PC-9 (cell line): Measurements from ENCODE around the gene HMGN2. TPM values are rescaled to one million over a fixed set of nuclear protein-coding genes. Genes with fewer than 3 reads are reported as not detected.

Experiments
- BruUV-seq: library from RNA; stranded (reverse); fragments of 400-500 nt; replicated peaks from 2 replicates; lab custom pipeline; 2021; lab: Mats Ljungman, UMichigan
- CTCF ChIA-PET: fragments of 300-600 bp; sonication (Branson Sonifier 250); formaldehyde crosslinking; loops from one replicate; lab custom pipeline; 2022; ENCODE audit warnings: antibody characterized with exemption; lab: Charles Lee
- POLR2A ChIA-PET: fragments of 300-600 bp; sonication (Branson Sonifier 250); formaldehyde crosslinking; loops from one replicate; lab custom pipeline; 2022; ENCODE audit warnings: antibody characterized with exemption; ENCODE audit not compliant: unreplicated experiment; lab: Charles Lee
- DNase-seq, 2 experiments: peaks; one replicate each; pipeline versions ENCODE4 v3.0.0 to v3.0.0-alpha.2; 2015 to 2022; ENCODE audit warnings: mixed read lengths in 1 of 2
- H2AFZ ChIP-seq: fragments of 200-600 bp; sonication (generic); 2 replicates; pipeline ENCODE4 v1.8.1; 2017; ENCODE audit warnings: antibody characterized with exemption
- H3F3A ChIP-seq: fragments of 200-600 bp; sonication (generic); 2 replicates; pipeline ENCODE4 v1.8.1; 2017; ENCODE audit warnings: antibody characterized with exemption, mild to moderate bottlenecking, low read depth; ENCODE audit not compliant: insufficient read depth
- H3K27ac ChIP-seq: fragments of 200-600 bp; sonication (generic); 2 replicates; pipeline ENCODE4 v1.6.1; 2016; ENCODE audit warnings: mixed run types
- H3K27me3 ChIP-seq: fragments of 200-600 bp; sonication (generic); 2 replicates; pipeline ENCODE4 v1.6.1; 2016; ENCODE audit warnings: low read depth, mixed run types; ENCODE audit not compliant: insufficient read depth
- H3K36me3 ChIP-seq: fragments of 200-600 bp; sonication (generic); 2 replicates; pipeline ENCODE4 v1.6.1; 2016; ENCODE audit warnings: low read depth, mixed run types
- H3K4me1 ChIP-seq: fragments of 200-600 bp; sonication (generic); replicated peaks from 2 replicates; pipeline ENCODE4 v1.6.1; 2016; ENCODE audit warnings: mixed run types; ENCODE audit not compliant: insufficient read depth
- H3K4me2 ChIP-seq: fragments of 200-600 bp; sonication (generic); 2 replicates; pipeline ENCODE4 v1.6.1; 2017; ENCODE audit warnings: mixed run types
- H3K4me3 ChIP-seq: fragments of 200-600 bp; sonication (generic); 2 replicates; pipeline ENCODE4 v1.6.1; 2016; ENCODE audit warnings: mixed run types
- H3K79me2 ChIP-seq: fragments of 200-600 bp; sonication (generic); 2 replicates; pipeline ENCODE4 v1.6.1; 2017; ENCODE audit warnings: low read depth, mixed run types
- H3K9me2 ChIP-seq: fragments of 200-600 bp; sonication (generic); 2 replicates; pipeline ENCODE4 v1.8.1; 2017; ENCODE audit warnings: mild to moderate bottlenecking; ENCODE audit not compliant: insufficient read depth
- H3K9me3 ChIP-seq: fragments of 200-600 bp; sonication (generic); 2 replicates; pipeline ENCODE4 v1.8.1; 2016; ENCODE audit warnings: low read depth; ENCODE audit not compliant: insufficient read depth
- H4K20me1 ChIP-seq: fragments of 200-600 bp; sonication (generic); 2 replicates; pipeline ENCODE4 v1.8.1; 2017; ENCODE audit not compliant: insufficient read depth
- CTCF ChIP-seq: fragments of 200-600 bp; sonication (generic); conservative IDR thresholded peaks from 2 replicates; pipeline ENCODE4 v1.6.1; 2017; ENCODE audit warnings: mixed run types, antibody characterized with exemption, mild to moderate bottlenecking, moderate library complexity
- EZH2 ChIP-seq: fragments of 200-600 bp; sonication (generic); IDR thresholded peaks from 2 replicates; pipeline ENCODE4 v1.8.0; 2017; ENCODE audit warnings: antibody characterized with exemption, low read depth
- intact Hi-C: fragments of 100-400 bp; cut with micrococcal nuclease; formaldehyde crosslinking; loops from one replicate; pipeline ENCODE4 v1.10.0; 2022; ENCODE audit not compliant: unreplicated experiment
- total RNA-seq: library from RNA; stranded (reverse); gene quantifications from 2 replicates; pipeline ENCODE4 v1.2.3, GENCODE V29; 2021

HMGN2 gene
- total RNA-seq, 1 experiment from 2014 or later: 629 TPM

DNA sequence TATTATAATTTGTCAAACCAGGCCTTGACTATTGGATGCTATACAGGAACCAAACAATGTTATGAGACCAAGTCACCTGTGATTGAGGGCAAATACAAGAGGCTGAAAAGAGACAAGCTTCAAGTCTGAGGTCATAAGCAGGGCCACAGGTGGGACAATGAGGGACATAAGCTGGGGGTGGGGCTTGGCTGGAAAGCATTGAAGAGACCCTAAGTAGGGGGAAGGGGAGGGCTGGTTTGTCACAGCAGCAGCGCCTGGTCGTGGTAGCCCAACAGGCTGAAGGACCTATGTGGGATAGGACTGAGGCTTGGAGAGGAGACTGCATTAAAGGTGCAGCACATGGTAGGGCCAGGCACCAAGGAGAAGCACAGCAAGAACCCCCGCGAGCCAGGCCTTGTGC is 17.9 kb downstream of the HMGN2 start:
- Histone ChIP-seq H3K4me2 (no peak overlapping the region), H3K27ac (no peak overlapping the region), H3K9me3 (no peaks in the 10 kb centered on the region), H3F3A (no peaks in the 10 kb centered on the region), H3K79me2 (no peaks in the 10 kb centered on the region), H2AFZ (no peak overlapping the region), H3K36me3 (no peaks in the 10 kb centered on the region), H3K27me3 (no peaks in the 10 kb centered on the region), H4K20me1 (no peaks in the 10 kb centered on the region), H3K9me2 (no peaks in the 10 kb centered on the region), H3K4me3 (no peak overlapping the region), H3K4me1 (peaks cover 7% of the 10 kb centered on the region)
- BruUV-seq: no TSS peak
- intact Hi-C loops: no loop called here
- TF ChIP-seq CTCF: no peak
- no peak for TF ChIP-seq EZH2
- DNase-seq: no peak
- CTCF ChIA-PET: no interaction called here
- POLR2A ChIA-PET: no interaction called here

- Histone ChIP-seq H3K79me2 (no peaks in the 10 kb centered on the region), H3F3A (no peaks in the 10 kb centered on the region), H2AFZ (no peak overlapping the region), H3K27ac (no peak overlapping the region), H3K9me2 (no peaks in the 10 kb centered on the region), H3K36me3 (no peaks in the 10 kb centered on the region), H3K4me1 (no peaks in the 10 kb centered on the region), H3K9me3 (no peaks in the 10 kb centered on the region), H3K4me3 (no peak overlapping the region), H3K4me2 (no peak overlapping the region), H3K27me3 (no peaks in the 10 kb centered on the region), H4K20me1 (no peaks in the 10 kb centered on the region)
- intact Hi-C loops: no loop called here
- ChIA-PET POLR2A (no interaction called here), CTCF (no interaction called here)
- TF ChIP-seq EZH2 (no peak), CTCF (no peak)
- no TSS peak for BruUV-seq
- DNase-seq: no peak
These were observed 21.0 kb downstream of the HMGN2 start for GRCh38 chr1:26493267-26493666.

DNA sequence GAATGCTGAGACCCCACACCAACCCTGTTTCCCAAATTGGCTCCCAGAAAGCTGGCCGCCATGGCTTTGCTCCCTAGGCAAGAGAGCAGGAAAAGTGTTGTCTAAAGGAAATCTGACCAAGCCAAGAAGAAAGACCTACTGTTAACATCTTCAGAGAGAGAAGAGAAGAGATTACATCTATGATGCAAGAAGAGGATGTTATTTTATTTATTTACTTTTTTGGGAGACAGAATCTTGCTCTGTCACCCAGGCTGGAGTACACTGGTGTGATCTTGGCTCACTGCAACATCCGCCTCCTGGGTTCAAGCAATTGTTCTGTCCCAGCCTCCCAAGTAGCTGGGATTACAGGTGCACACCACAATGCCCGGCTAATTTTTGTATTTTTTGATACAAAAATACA is 21.7 kb downstream of the HMGN2 start:
- no peak overlapping the region for H2AFZ ChIP-seq
- no peaks in the 10 kb centered on the region for H3K9me2 ChIP-seq
- H3K4me2 ChIP-seq: no peak overlapping the region
- POLR2A ChIA-PET: no interaction called here
- no peak overlapping the region for H3K27ac ChIP-seq
- H3K27me3 ChIP-seq: no peaks in the 10 kb centered on the region
- H4K20me1 ChIP-seq: no peaks in the 10 kb centered on the region
- H3K9me3 ChIP-seq: no peaks in the 10 kb centered on the region
- no peak overlapping the region for H3K4me3 ChIP-seq
- TF ChIP-seq EZH2 (no peak), CTCF (no peak)
- no peaks in the 10 kb centered on the region for H3F3A ChIP-seq
- DNase-seq: no peak
- intact Hi-C loops: no loop called here
- no peaks in the 10 kb centered on the region for H3K36me3 ChIP-seq
- CTCF ChIA-PET: interaction anchor here (0.6 kb wide), 1 partner anchor 439 kb away, joined by 5 read pairs; no protein-coding TSS in a partner anchor
- no peaks in the 10 kb centered on the region for H3K4me1 ChIP-seq
- H3K79me2 ChIP-seq: no peaks in the 10 kb centered on the region
- BruUV-seq: no TSS peak
